ENCODE data around the gene S1PR3.

GRCh38 chr9:89036891-89037290 is 45.6 kb downstream of the S1PR3 start:
- TF ChIP-seq POLR2A (IDR thresholded peaks at IDR 0.05; ENCODE audit: low read depth, low read length) (no peak), CTCF (IDR thresholded peaks at IDR 0.05; ENCODE audit: extremely low read depth in 1 of 2, insufficient read depth in 1 of 2, low read depth in 1 of 2, low read length in 2 of 2) (no peak), GATA2 (IDR thresholded peaks at IDR 0.05; ENCODE audit: insufficient read depth, insufficient read length, low read depth, low read length) (no peak)
- TF ChIP-seq, protein P1, sequence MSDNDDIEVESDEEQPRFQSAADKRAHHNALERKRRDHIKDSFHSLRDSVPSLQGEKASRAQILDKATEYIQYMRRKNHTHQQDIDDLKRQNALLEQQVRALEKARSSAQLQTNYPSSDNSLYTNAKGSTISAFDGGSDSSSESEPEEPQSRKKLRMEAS (IDR thresholded peaks at IDR 0.05; ENCODE audit: insufficient read depth, insufficient read length): no peak

Data from endothelial cell of umbilical vein (primary cell).